Fibroblast of peridontal ligament (primary cell): ENCODE data around the gene RASGRP2.

ENCODE experiments used
- DNase-seq: peaks from one replicate; pipeline ENCODE4 v3.0.0-alpha.2; 2010; ENCODE audit errors: extremely low read depth

Gene RASGRP2

DNA sequence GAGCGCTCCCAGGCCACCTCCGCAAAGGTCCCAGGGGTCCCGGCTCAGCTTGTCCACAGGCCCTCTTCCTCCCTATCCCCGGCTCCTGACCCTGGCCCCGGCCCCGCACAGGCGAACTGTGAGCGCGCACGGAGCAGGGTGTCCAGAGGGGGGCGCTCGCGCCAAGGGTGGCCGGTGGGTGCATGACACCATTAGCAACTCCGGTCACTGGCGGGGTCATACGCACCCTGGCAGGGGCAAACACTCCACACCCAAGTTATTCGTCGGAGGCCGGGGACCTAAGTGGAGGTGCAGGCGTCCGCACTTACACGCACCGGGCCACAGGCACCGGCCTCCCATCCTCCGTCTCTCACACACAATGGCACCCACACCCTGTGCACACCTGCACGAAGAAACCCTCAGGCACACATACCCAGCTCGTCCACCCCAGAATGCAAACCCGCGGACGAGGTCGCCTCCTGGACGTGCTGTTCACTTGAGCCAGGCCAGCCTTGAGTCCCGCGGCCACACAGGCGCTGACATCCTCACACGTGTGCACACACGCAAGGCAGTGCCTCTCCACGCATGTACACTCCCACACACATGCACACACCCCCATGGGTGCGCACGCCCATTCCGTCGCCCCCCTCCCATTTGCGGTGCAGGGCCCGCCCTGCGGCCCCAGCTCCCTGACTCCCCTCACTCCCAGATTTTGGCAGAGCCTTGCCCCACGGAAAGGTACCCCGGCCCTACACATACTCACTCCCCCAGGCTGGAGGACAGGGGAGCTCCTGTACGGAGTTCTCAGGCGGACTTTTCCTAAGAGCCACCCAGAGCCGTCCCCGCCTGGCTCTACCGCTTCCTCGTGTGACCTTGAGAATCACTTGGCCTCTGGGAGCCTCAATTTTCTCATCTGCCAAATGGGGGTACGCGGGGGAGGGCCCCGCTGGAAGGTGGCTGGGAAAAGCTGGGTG is at the start of gene RASGRP2:
TSS of gene RASGRP2 (minus strand) at position 552 of the 953 bp plus-strand sequence. CDS start 1,276 bp downstream, outside the sequence.
- no peak for DNase-seq

DNA sequence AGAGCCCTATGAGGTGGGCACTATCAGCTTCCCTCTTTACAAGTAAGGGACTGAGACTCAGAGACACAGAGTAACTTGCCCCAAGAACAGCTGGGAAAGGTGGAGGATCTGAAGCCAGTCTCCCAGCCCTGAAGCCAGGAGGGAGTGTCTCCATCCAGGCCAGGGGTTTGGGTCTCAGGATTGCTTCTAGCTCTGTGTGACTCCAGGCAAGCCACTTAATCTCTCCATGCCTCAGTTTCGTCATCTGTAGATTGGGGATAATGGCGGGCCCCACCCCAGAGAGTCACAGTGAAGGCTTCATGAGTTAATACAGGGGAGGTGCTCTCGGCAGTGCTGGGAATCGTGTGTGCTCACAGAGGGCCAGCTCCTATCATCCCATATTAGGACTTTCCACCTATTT is 48.5 kb upstream of the RASGRP2 start:
- DNase-seq, result no peak

DNA sequence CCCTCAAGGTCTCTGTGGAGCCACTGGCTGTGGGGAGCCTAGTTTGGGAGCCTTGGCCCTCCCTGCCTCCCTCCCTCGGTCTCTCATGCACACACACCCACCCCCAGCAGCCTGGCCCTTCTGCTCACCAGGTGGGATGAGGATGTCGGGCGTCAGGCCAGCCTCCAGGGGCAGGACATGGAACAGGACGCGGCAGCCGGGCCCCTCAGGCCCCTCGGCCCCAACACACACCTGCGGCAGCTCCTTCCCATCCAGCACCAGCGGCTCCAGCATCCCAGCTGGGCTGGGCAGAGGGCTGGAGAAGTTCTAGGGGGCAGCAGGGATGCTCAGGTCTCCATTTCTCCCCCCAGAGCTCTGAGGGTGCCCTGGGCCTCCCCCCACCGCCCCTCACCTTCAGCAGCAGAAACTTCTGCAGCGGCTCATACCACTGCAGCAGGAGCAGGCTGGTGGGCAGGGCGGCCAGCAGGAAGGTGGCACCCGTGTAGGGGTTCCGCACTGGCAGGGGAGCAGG is 47.9 kb upstream of the RASGRP2 start:
- no peak for DNase-seq

DNA sequence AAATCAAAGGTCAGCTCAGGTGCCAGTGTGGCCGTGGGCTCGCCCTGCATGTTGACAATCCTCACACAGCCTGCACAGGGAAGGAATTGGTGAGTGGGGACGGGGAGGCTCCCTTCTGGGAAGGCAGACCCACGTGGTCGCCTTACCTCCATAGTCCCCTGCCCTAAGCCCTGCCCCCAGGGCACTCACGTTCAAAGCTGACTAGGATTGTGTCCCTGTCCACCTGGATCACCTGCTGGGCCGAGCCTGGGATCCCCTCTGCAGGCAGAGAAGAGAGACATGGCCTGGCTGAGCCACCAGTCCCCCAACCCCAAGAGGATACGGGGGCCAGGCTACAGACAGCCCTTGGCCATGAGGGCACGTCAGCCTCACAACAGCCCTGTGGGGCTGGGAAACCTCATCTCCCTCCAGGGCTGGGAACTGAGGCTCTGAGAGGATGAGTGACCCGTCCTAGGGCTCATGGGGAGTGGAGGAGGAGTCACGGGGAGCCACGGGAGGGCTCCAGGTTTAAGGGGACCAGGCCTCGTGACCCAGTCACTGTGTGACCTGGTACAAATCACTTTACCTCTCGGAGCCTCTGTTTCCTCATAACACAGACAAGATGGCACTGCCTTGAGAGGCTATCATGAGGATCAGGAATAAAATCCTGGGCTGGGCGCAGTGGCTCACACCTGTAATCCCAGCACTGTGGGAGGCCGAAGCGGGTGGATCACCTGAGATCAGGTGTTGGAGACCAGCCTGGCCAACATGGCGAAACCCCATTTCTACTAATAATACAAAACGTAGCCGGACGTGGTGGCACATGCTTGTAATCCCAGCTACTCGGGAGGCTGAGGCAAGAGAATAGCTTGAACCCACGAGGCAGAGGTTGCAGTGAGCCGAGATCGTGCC is 46.5 kb upstream of the RASGRP2 start:
- no peak for DNase-seq

DNA sequence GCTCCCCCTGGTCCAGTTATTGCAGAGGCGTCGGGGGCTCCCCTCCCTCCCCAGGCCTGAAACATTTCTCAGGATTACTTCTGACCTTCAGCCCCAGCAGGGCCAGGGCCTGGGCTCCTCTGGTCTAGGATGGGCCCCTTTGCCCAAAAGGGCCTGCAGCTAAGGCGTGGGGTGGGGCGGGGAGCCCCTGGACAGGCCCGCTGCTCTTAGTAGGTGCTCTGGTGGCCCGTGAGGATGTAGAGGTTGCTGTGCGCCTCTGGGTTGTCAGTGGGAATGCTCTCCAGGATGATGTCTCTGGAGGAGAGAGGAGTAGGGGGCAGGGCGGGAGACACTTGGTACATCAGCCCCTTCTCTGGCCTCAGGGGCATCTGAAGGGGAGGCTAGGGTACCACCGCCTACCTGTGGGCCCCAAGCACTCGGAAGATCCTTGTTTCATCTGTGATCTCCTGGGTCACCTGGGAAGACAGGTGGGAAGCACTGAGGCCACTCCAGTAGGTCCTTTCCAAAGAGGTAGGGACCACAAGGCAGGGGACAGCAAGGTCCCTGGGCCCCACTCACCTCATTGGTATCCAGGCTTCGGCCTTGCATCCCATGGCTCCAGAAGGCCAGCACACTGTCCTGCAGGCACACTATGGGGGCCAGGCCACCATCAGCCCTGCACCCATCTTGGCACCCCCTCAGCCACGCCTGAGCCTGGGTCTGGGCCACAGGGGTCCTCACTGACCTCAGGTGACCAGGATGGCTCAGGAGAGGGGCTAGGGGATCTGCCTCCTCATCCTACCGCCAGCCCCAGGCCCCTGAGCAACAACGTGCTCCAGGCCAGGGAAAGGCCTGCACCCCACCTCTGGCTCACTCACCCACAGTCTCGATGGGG is 45.6 kb upstream of the RASGRP2 start:
- no peak for DNase-seq

DNA sequence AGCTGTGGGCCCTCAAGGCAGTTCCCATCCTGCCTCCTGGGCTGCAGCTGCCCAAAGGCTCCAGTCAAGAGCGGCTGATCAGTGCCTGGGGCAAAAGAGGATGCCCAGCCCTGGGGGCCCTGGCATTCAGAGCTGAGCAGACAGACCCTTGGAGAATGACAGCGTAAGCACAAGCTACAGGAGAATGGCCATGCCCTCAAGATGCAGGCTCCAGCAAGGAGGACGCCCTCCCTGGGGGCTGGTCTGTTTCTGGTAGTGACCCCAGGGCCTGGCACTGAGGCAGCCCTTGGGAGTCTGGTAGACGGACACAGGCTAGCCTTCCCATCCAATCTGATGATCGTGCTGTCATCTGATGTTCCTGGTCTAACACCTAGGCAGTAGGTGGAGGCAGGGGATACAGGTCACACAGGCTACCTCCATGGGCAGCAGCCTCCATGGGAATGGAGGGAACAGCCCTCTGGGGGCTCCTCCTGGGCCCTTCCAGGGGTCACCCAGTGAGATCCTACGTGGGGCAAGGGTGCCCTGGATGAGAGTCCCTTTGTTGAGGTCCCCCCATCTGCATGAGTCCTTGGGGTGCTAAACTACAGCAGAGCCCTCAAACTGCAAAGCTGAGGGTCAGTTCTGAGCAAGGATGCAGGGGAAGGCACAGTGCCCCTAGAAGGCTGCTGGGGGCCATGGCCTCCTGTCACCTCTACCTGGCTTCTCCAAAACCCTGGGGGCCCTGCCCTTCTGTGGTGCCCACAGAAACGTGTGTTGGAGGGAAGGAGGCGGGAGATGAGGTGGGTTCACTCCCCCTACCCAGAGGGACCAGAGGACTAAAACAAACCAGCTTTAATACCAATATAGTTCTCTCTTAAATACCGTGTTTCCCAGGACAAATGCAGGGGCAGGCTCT is 44.6 kb upstream of the RASGRP2 start:
- DNase-seq, result no peak

DNA sequence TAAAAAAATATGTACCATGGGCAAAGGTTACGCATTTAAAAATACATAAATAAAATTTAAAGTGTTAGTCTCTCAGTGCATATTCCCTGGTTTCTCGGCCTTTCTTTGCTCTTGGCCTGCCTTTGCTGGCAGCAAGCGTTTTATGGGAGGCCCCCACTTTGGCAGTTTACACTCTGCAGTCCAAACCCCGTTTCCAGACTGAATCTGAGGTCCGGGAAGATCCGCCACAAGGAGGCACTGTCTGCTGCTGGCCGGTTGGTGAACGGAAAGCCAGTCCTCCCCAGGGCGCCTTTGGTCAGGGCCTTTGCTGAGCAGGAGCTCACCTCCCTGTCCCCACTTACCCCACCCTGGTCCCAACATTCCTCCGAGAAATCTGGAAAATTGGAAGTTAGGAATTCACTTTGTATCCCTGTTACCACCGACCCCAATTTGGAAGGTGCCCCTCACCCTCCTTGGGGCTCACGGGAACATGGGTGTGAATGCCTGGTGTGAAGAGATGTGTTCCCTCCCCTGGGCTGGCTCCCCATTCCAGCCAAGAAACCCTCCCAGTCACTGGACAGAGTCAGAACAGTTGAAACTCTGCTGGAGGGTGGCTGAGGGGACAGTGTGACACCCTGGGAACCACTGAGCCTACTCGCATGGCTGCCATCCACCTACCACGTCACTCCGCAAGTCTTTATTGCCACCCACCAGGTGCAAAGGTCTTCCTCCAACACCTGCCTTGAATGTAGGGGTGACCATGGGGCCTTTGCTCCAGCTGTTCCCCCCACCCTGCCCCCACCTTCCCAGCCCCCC is 43.8 kb upstream of the RASGRP2 start:
- DNase-seq, result peak; percentile 45

DNA sequence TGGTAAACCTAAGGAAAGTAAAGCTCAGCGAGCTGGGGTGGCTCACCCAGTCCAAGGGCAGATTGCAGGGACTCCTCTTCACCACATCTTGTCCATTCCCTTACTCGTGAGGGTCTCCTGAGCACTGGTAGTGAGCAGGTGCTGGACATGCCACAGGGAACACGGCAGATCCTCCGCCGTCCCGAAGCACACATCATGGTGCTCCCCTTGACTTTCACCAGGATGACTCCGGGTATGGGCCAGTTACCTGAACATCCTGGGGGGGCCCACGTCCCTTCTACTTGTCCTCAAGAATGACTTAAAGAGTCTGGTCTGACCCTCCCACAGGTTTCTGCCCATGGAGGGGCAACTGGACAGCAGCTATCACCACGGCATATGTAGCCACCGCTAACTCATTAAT is 42.4 kb upstream of the RASGRP2 start:
- no peak for DNase-seq

DNA sequence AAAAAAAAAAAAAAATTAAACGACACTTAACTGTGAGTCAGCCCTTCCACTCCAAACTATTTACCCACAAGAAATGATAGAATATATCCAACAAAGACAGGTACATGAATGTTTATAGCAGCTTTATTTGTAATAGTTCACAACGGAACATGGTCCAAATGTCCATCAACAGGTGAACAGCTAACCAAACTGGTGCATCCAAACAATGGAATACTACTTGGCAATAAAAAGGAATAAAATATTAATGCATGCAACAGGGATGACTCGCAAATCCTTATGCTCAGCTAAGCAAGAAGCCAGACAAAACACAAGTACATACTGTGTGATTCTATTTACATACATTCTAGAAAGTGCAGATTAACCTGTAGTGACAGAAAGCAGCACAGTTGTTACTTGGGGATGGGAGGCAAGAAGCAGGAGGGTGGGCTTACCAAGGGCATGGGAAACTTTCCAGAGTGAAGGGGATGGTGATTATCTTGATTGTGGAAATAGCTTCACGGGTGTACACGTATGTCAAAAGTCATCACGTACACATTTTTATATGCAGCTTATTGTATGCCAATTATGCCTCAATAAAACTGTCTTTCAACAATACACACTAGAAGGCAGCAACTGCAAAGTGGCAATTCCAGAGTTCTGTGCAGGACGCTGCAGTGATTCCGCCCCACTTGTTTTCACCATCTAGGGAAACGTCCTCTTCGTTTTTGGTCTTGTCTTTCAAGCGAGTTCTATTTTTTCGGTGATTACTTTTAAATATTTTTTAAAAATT is 41.1 kb upstream of the RASGRP2 start:
- DNase-seq, result no peak

DNA sequence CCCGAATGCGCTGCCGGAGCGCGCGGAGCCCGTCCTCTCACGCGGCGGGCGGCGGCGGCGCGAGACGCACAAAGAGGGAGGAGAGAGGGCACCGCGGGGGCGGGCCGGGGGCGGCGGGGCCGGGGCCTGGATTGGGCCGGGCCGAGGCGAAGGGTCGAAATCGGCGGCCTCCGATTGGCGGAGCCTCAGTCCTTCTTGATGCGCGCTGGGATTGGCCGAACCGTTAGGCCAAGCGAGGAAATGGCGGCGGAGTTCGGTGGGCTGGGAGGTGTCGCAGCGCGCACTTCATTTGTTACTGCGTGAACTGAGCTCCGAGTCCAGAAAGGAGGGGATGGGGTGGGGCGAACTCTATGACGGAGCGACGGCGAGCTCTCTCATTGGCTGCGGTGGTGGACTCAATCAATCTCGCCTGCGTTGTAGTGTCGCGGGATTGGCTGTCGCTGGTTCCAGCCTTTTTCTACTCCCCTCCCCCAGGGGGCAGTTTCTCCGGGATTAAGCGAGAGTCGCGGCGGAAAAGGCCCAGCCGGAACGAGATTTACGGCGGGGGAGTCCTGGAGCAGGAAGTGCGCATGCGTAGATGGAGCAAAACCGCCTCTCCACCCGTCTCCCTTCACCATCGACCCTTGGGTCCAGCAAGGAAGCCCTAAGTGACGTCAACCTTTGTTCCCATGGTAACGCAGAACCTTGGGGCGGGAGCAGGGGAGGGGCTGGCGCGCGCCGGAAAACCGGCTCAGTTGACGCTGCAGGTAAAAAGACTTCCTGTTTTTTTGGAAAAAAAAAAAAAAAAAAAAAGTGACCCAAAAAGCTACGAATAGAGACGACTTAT is 34.7 kb upstream of the RASGRP2 start, which contains the start of gene SF1:
TSS of gene SF1 (minus strand) at position 70 of the 826 bp plus-strand sequence. CDS start 150 bp downstream, outside the sequence.
- DNase-seq, result peak; percentile 100

DNA sequence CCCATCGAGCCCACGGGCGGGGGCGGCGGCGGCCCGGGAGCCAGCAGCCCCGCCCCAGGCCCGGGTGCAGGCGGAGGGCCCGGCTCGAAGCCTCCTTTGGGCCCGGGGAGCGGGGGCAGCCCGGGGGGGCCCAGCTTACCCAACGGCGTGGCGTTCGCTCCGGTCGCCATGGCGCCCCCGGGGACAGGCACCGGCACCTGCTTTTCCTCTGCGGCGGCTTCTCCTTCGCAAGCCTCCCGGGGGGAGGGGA is 34.2 kb upstream of the RASGRP2 start:
- DNase-seq, result no peak

DNA sequence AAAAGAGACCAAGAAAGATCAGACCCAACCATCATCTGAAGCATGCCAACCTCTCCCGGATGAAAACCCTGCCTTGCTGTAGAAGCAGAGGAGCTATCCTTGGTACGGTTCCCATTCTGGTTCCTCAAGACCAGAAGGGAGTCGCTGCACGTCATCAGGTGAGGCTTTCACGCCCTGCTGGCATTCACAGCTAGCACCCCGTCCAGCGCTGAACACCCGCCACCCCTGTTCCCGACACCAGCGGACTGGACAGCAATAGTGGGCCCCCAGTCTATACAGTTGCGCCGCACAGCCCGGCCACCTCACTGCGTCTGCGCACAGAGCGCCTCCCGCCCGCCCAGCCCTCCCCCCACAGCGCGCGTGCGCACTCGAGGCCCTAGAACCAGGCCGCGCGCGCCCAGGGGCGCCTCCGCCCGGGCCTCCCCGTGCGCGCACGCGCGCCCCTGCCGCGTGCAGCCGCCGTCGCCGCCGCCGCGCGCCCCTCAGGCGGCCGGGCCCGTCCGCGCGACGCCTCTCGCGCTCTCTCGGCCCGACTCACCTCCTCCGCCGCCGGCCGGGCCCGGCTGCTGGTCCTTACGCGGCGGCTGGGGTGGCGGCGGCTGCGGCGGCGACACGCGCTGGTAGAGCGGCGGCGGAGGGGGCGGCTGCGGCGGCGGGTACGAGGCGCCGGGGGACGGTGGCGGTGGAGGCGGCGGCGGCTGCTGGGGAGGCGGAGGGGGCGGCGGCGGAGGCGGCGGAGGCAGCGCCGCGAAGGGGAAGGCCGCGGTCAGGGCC is 33.7 kb upstream of the RASGRP2 start:
- DNase-seq, result peak; percentile 77

DNA sequence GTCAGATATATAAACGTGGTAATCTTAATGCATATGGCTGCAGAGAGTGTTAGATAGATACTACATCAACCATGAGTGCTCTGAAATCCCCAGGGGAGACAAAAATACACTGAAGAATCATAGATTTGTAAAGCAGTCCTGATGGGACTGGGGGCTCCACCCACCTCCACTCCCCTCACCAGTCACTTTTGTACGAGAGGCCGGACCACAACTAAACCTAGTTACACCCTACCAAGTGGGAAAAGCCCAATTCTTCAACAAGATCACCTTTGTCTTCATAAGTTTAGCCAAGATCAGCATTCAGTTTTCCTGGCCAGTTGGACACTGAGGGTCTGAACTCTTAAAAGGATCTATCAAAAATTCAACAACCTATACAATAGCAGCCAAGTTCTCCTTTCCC is 32.9 kb upstream of the RASGRP2 start:
- DNase-seq, result no peak

DNA sequence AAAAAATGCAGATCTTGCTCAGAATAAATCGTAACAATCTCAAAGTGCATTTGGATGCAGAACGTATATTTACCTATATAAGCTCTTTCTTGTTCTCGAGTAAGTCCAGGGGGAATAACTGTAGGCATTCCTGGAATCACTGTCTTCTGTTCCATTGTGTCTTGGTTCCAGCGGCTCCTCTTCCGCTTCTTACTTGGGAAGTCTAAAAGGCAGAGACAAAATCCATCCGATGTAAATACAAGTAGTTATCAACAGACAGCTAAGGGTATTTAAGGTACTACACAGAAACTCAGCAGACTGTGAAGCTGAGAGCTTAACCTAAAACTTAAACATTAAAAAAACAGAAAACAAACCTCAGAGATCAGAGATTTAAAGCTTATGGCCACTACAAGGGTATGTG is 32.5 kb upstream of the RASGRP2 start:
- no peak for DNase-seq

DNA sequence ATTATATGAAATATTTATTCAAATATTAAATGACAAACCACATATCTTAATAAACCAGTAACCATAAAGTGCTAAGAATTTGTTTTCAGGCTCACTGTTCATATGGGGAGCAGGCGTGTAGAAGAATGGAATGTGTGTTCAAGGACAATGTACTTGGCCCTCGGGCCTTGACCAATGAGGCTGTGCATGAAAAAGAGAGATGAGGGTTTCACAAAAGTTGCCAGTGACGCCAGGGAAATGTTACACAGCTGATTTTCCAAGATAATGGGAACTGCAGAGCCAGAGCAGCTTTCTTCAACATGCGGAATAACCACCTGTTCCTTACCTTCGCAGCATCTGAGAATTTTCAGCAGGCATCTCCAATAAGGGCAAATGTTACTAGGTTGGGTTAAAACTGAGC is 30.2 kb upstream of the RASGRP2 start:
- DNase-seq, result no peak

DNA sequence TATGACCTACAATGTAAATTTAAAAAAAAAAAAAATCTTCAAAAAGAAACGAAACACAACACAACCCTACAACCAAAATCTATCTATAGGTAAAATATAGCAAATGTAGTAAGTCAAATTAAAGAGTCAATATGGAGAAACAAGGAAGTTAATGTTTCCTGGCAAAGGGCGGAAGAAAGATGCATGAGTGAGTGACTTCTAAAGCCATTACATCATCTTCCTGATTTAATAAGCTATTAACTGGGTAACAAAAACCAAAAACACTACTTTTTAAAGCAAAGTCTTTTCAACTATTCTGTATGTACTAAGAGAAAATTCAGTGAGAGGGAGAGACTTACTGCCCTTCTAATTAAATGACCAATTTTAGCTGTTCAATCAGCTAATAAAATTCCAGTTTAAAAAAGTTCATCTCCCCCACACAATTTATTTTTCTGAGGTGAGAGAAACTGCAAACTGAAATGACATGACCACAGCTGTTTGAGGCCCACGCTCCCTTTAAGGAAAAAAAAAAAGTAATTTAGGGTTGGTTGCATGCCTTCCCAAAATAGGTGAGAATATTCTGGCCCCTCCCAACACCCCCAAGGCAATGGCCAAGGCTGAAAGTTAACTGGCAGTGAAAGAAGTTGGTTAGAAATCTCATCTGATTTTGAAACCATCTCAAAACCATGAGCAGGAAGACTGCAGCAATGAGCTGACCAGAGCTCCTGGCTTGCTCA is 28.5 kb upstream of the RASGRP2 start:
- no peak for DNase-seq

DNA sequence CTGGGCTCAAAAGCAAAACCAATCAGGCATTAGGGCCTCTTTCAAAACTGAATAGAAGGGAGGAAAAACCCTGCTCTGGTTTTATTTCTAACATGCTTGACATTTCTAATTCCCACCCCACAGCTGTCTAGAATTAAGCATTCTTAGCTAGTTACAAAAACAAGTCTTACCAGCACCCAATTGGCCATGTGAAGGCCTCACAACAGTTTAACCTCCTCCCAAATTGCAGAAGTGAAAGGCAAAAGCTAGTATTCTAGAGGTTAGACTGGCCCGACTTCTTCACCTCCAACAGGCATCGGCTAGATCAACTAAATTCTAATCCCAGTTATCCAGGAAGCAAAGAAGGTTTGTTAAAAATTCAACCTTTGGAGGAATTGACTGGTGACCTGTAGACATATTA is 27.9 kb upstream of the RASGRP2 start:
- no peak for DNase-seq
